Mesodermal cell (in vitro differentiated cells): Measurements from ENCODE around the gene C12orf60.

Source experiments
- H3K27ac ChIP-seq: 2 replicates; pipeline ENCODE4 v1.7.0; 2013; ENCODE audit warnings: mild to moderate bottlenecking, low read depth, low read length, moderate library complexity; ENCODE audit not compliant: severe bottlenecking
- H3K36me3 ChIP-seq: 2 replicates; pipeline ENCODE4 v1.7.1; 2013; ENCODE audit warnings: mild to moderate bottlenecking, low read length, moderate library complexity; ENCODE audit not compliant: control insufficient read depth, insufficient read depth
- H3K4me1 ChIP-seq: one replicate; pipeline ENCODE4 v1.7.1; 2013; ENCODE audit warnings: mild to moderate bottlenecking, low read length; ENCODE audit not compliant: insufficient read depth, control insufficient read depth, poor library complexity, severe bottlenecking
- H3K4me3 ChIP-seq: 2 replicates; pipeline ENCODE4 v1.7.0; 2013; ENCODE audit warnings: low read length, control low read depth, mild to moderate bottlenecking; ENCODE audit not compliant: insufficient read depth, poor library complexity, severe bottlenecking; ENCODE audit errors: extremely low read depth
- H3K9me3 ChIP-seq: 2 replicates; pipeline ENCODE4 v1.7.1; 2013; ENCODE audit warnings: mild to moderate bottlenecking, low read length, moderate library complexity; ENCODE audit not compliant: control insufficient read depth
- WGBS, 2 experiments: methylation state at CpG; one replicate each; pipeline ENCODE4 v1.1.5; 2013; ENCODE audit warnings: missing lambda C conversion rate in 2 of 2; ENCODE audit not compliant: insufficient coverage in 2 of 2; 5-methylcytosine and 5-hydroxymethylcytosine counted together

Gene C12orf60

GRCh38 chr12:14871886-14872285, 68.4 kb downstream of the C12orf60 start:
- WGBS, 2 experiments = no CpG with 5 or more reads among the region's 1 CpG
- H3K36me3 ChIP-seq = no peaks in the 10 kb centered on the region
- H3K4me3 ChIP-seq = no peak overlapping the region
- H3K9me3 ChIP-seq = peaks cover 11% of the 10 kb centered on the region
- no peaks in the 10 kb centered on the region for H3K4me1 ChIP-seq
- no peak overlapping the region for H3K27ac ChIP-seq

GRCh38 chr12:14873440-14874185, 70.1 kb downstream of the C12orf60 start:
- H3K9me3 ChIP-seq = peaks cover 4% of the 10 kb centered on the region
- WGBS, 2 experiments = 71 to 100% methylated on average over 1 of the region's 1 CpG
- H3K4me3 ChIP-seq = no peak overlapping the region
- H3K4me1 ChIP-seq = no peaks in the 10 kb centered on the region
- no peaks in the 10 kb centered on the region for H3K36me3 ChIP-seq
- H3K27ac ChIP-seq = no peak overlapping the region
